ENCODE results near the gene ERC2.

GRCh38 chr3:56339671-56340070 is 128.6 kb downstream of the ERC2 start:
- no peak for TF ChIP-seq POLR2A (IDR thresholded peaks at IDR 0.05; ENCODE audit: low read depth, low read length)
- TF ChIP-seq TAF1 (IDR thresholded peaks at IDR 0.05; ENCODE audit: low read depth, low read length) = no peak
- no peak for TF ChIP-seq POLR2AphosphoS5 (IDR thresholded peaks at IDR 0.05; ENCODE audit: low read depth, low read length)
- TF ChIP-seq POU2F2 (IDR thresholded peaks at IDR 0.05; ENCODE audit: low read depth, low read length) = no peak
